Ishikawa (cell line): ENCODE results near the gene KMT5B.

Source experiments
- CEBPB ChIP-seq: IDR thresholded peaks from 2 replicates; pipeline ENCODE4 v1.6.1; 2012
- CREB1 ChIP-seq: IDR thresholded peaks from 2 replicates; pipeline ENCODE4 v1.6.1; 2012; ENCODE audit warnings: low read depth
- EGR1 ChIP-seq: IDR thresholded peaks from 2 replicates; pipeline ENCODE4 v1.6.1; 2012
- EP300 ChIP-seq: IDR thresholded peaks from 2 replicates; pipeline ENCODE4 v1.6.1; 2012; ENCODE audit warnings: borderline replicate concordance
- FOXM1 ChIP-seq: IDR thresholded peaks from 2 replicates; pipeline ENCODE4 v1.6.1; 2012; ENCODE audit warnings: low read depth, borderline replicate concordance
- NFIC ChIP-seq: IDR thresholded peaks from 2 replicates; pipeline ENCODE4 v1.6.1; 2012
- RAD21 ChIP-seq: IDR thresholded peaks from 2 replicates; pipeline ENCODE4 v1.6.1; 2012; ENCODE audit warnings: low read depth
- TAF1 ChIP-seq: IDR thresholded peaks from 2 replicates; pipeline ENCODE4 v1.6.1; 2012; ENCODE audit warnings: low read depth, mild to moderate bottlenecking
- TCF12 ChIP-seq: IDR thresholded peaks from 2 replicates; pipeline ENCODE4 v1.6.1; 2012; ENCODE audit warnings: low read depth
- TEAD4 ChIP-seq: IDR thresholded peaks from 2 replicates; pipeline ENCODE4 v1.6.1; 2012
- USF1 ChIP-seq: IDR thresholded peaks from 2 replicates; pipeline ENCODE4 v1.6.1; 2012
- YY1 ChIP-seq: IDR thresholded peaks from 2 replicates; pipeline ENCODE4 v1.6.1; 2012; ENCODE audit warnings: low read depth
- ZBTB7A ChIP-seq: IDR thresholded peaks from 2 replicates; pipeline ENCODE4 v1.6.1; 2012; ENCODE audit warnings: low read depth
- TF ChIP-seq, protein P1 (sequence below): IDR thresholded peaks from 2 replicates; pipeline ENCODE4 v1.6.1; 2012
- TF ChIP-seq, protein P2 (sequence below): IDR thresholded peaks from 2 replicates; pipeline ENCODE4 v1.6.1; 2012; ENCODE audit warnings: low read depth, mild to moderate bottlenecking

Gene KMT5B

GRCh38 chr11:68146010-68146540 is 67.0 kb downstream of the KMT5B start:
- TF ChIP-seq ZBTB7A = no peak
- 0 out of 2 replicates have a peak, but pooled peaks have one; percentile 19 for TF ChIP-seq TEAD4
- TF ChIP-seq, protein P1, sequence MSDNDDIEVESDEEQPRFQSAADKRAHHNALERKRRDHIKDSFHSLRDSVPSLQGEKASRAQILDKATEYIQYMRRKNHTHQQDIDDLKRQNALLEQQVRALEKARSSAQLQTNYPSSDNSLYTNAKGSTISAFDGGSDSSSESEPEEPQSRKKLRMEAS = peak; percentile 37; the same call in 1 of the 2 replicates
- TF ChIP-seq CEBPB = no peak
- TF ChIP-seq EGR1 = no peak
- no peak for TF ChIP-seq USF1
- TF ChIP-seq TAF1 = 0 out of 2 replicates have a peak, but pooled peaks have one; percentile 16
- TF ChIP-seq NFIC = peak; percentile 82
- TF ChIP-seq EP300 = peak; percentile 37; the same call in 1 of the 2 replicates
- TF ChIP-seq YY1 = peak; percentile 36; the same call in 1 of the 2 replicates

- TF ChIP-seq RAD21 (no peak), NFIC (peak; percentile 56), YY1 (no peak), EP300 (no peak), USF1 (peak; percentile 73)
- TF ChIP-seq, protein P1 = no peak
- TF ChIP-seq, protein P2, sequence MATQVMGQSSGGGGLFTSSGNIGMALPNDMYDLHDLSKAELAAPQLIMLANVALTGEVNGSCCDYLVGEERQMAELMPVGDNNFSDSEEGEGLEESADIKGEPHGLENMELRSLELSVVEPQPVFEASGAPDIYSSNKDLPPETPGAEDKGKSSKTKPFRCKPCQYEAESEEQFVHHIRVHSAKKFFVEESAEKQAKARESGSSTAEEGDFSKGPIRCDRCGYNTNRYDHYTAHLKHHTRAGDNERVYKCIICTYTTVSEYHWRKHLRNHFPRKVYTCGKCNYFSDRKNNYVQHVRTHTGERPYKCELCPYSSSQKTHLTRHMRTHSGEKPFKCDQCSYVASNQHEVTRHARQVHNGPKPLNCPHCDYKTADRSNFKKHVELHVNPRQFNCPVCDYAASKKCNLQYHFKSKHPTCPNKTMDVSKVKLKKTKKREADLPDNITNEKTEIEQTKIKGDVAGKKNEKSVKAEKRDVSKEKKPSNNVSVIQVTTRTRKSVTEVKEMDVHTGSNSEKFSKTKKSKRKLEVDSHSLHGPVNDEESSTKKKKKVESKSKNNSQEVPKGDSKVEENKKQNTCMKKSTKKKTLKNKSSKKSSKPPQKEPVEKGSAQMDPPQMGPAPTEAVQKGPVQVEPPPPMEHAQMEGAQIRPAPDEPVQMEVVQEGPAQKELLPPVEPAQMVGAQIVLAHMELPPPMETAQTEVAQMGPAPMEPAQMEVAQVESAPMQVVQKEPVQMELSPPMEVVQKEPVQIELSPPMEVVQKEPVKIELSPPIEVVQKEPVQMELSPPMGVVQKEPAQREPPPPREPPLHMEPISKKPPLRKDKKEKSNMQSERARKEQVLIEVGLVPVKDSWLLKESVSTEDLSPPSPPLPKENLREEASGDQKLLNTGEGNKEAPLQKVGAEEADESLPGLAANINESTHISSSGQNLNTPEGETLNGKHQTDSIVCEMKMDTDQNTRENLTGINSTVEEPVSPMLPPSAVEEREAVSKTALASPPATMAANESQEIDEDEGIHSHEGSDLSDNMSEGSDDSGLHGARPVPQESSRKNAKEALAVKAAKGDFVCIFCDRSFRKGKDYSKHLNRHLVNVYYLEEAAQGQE = no peak
Observed at GRCh38 chr11:68145120-68145866, 67.8 kb downstream of the KMT5B start.

- TF ChIP-seq, protein P2 = no peak
- no peak for TF ChIP-seq TAF1
- TF ChIP-seq EGR1 = no peak
- TF ChIP-seq NFIC = no peak
- no peak for TF ChIP-seq YY1
- no peak for TF ChIP-seq TEAD4
- no peak for TF ChIP-seq CREB1
- no peak for TF ChIP-seq TCF12
- no peak for TF ChIP-seq ZBTB7A
- TF ChIP-seq RAD21 = no peak
- TF ChIP-seq EP300 = no peak
- no peak for TF ChIP-seq FOXM1
- TF ChIP-seq CEBPB = no peak
- TF ChIP-seq USF1 = no peak
- TF ChIP-seq, protein P1 = no peak
Observed at GRCh38 chr11:68143310-68143689, 69.8 kb downstream of the KMT5B start.

GRCh38 chr11:68142441-68143309 is 70.4 kb downstream of the KMT5B start:
- TF ChIP-seq, protein P1 = no peak
- no peak for TF ChIP-seq EP300
- no peak for TF ChIP-seq USF1
- no peak for TF ChIP-seq TCF12
- TF ChIP-seq TEAD4 = no peak
- no peak for TF ChIP-seq CEBPB
- no peak for TF ChIP-seq YY1
- TF ChIP-seq EGR1 = no peak
- no peak for TF ChIP-seq CREB1
